Sigmoid colon (tissue), 4 donors: ENCODE measurements around the gene ABCG8.

Experiments used
- POLR2AphosphoS5 ChIP-seq, 4 donors: sonication (generic); formaldehyde crosslinking; IDR thresholded peaks; one replicate each; pipeline ENCODE4 v1.6.1; 2017; ENCODE audit warnings: antibody characterized with exemption in 4 of 4
- TF ChIP-seq, protein P1 (sequence below), 4 experiments: fragments of 450-650 bp in 3 of 4; fragments of 200-600 bp in 1 of 4; IDR thresholded peaks; one replicate each; pipeline ENCODE4 v1.5.1; 2016 to 2019; ENCODE audit warnings: antibody characterized with exemption in 4 of 4, mild to moderate bottlenecking in 3 of 4, moderate library complexity in 2 of 4

DNA sequence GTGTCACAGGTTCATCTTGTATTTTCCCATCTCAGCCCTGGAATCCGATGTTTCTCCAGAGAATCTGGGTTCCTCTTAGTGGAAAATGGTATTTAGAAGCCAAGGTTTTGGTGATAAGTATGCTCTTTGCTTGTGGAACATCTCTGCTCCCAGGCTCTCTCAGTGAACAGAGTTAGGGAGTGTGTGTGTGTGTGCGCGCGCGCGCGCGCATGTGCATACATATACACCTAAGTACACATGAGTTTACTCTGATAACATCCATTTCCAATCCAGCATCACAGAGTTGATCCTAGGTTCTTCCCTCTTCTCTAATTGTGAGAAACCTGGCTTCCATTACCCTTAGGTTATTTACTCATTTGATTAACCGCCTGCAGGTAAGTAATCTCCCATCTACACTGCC lies 41.7 kb downstream of the ABCG8 start:
- no peak for TF ChIP-seq POLR2AphosphoS5 (IDR thresholded peaks at IDR 0.05)
- TF ChIP-seq, protein P1, sequence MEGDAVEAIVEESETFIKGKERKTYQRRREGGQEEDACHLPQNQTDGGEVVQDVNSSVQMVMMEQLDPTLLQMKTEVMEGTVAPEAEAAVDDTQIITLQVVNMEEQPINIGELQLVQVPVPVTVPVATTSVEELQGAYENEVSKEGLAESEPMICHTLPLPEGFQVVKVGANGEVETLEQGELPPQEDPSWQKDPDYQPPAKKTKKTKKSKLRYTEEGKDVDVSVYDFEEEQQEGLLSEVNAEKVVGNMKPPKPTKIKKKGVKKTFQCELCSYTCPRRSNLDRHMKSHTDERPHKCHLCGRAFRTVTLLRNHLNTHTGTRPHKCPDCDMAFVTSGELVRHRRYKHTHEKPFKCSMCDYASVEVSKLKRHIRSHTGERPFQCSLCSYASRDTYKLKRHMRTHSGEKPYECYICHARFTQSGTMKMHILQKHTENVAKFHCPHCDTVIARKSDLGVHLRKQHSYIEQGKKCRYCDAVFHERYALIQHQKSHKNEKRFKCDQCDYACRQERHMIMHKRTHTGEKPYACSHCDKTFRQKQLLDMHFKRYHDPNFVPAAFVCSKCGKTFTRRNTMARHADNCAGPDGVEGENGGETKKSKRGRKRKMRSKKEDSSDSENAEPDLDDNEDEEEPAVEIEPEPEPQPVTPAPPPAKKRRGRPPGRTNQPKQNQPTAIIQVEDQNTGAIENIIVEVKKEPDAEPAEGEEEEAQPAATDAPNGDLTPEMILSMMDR (IDR thresholded peaks at IDR 0.05): no peak
